ENCODE measurements around the gene ADARB1.

ADARB1 gene

DNA sequence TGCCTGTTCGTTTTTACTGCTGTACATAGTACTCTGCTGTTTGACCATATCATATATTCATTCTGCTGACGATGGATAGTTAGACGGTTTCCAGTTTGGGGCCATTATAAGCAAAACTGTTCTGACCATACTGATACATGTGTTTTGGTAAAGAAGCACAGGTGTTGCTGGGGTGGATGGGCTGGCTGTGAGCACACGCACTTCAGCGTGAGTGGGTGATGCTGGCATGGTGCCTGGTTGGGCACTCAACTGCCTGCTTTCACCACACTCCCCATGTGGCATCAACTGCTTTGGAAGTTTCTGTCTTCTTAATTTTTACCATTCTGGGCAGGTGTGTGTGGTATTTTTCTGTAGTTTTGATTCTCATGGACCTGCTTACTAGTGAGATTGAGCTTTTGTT is 37.3 kb downstream of the ADARB1 start:
- Histone ChIP-seq H3K36me3 (ENCODE audit: control insufficient read depth, insufficient read depth, low read length) (no peaks in the 10 kb centered on the region), H3K4me2 (ENCODE audit: low read length) (no peak overlapping the region), H2AFZ (no peak overlapping the region), H3K9me3 (ENCODE audit: control insufficient read depth, low read length) (no peaks in the 10 kb centered on the region), H3K4me3 (ENCODE audit: low read depth, low read length) (no peak overlapping the region), H3K79me2 (no peaks in the 10 kb centered on the region), H3K27me3 (ENCODE audit: control insufficient read depth, insufficient read depth, low read length) (no peaks in the 10 kb centered on the region), H3K27ac (no peak overlapping the region), H3K9ac (no peak overlapping the region), H3K4me1 (no peaks in the 10 kb centered on the region)
- TF ChIP-seq, protein P1, sequence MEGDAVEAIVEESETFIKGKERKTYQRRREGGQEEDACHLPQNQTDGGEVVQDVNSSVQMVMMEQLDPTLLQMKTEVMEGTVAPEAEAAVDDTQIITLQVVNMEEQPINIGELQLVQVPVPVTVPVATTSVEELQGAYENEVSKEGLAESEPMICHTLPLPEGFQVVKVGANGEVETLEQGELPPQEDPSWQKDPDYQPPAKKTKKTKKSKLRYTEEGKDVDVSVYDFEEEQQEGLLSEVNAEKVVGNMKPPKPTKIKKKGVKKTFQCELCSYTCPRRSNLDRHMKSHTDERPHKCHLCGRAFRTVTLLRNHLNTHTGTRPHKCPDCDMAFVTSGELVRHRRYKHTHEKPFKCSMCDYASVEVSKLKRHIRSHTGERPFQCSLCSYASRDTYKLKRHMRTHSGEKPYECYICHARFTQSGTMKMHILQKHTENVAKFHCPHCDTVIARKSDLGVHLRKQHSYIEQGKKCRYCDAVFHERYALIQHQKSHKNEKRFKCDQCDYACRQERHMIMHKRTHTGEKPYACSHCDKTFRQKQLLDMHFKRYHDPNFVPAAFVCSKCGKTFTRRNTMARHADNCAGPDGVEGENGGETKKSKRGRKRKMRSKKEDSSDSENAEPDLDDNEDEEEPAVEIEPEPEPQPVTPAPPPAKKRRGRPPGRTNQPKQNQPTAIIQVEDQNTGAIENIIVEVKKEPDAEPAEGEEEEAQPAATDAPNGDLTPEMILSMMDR (IDR thresholded peaks at IDR 0.05): no peak

DNA sequence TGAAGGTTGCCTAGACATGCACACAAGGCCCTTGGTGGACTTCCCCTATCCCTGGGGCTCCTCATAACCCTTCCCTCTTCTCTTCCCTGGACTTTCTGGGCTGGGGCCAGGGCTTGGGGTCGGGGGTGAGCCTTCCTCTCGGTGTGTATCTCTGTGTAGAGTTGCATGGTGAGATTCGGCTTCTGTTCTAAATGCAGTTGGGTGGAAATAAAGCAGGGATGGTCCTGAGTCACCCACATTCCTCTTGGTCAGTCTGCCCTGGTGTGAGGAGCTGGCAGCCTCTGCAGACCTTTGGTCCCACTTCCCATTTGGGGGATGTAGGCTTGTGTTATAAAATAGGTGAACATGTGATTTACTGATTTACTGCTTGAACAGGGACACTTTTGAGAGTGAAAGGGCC is 38.0 kb downstream of the ADARB1 start:
- H3K9me3 ChIP-seq (ENCODE audit: control insufficient read depth, low read length): no peaks in the 10 kb centered on the region
- H3K36me3 ChIP-seq (ENCODE audit: control insufficient read depth, insufficient read depth, low read length): no peaks in the 10 kb centered on the region
- no peak overlapping the region for H3K4me2 ChIP-seq (ENCODE audit: low read length)
- H3K9ac ChIP-seq: no peak overlapping the region
- H3K4me1 ChIP-seq: no peaks in the 10 kb centered on the region
- no peak overlapping the region for H3K27ac ChIP-seq
- TF ChIP-seq, protein P1 (IDR thresholded peaks at IDR 0.05): no peak
- H3K79me2 ChIP-seq: no peaks in the 10 kb centered on the region
- H3K27me3 ChIP-seq (ENCODE audit: control insufficient read depth, insufficient read depth, low read length): no peaks in the 10 kb centered on the region
- H3K4me3 ChIP-seq (ENCODE audit: low read depth, low read length): no peak overlapping the region
- H2AFZ ChIP-seq: no peak overlapping the region

DNA sequence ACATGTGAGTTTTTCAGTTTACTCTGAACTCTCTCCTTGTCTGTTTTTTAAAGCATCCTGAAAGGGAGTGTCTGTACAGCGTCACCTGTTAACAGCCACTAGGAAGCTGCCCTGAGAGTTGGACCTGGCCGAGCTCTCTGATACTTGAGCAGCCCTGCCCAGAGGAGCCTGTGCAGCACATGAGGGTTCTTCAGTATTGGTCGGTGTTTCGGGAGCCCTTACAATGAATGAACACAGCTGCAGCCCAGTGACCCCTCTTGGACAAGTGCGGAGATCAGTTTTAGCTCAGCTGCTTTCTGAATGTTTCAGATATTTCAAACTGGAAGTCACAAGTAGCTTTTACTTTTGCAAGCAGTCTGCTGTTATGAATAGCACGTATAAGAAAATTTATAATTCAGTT is 39.2 kb downstream of the ADARB1 start:
- H3K36me3 ChIP-seq (ENCODE audit: control insufficient read depth, insufficient read depth, low read length): no peaks in the 10 kb centered on the region
- H3K27ac ChIP-seq: no peak overlapping the region
- H3K4me3 ChIP-seq (ENCODE audit: low read depth, low read length): no peak overlapping the region
- no peak overlapping the region for H3K4me2 ChIP-seq (ENCODE audit: low read length)
- TF ChIP-seq, protein P1 (IDR thresholded peaks at IDR 0.05): no peak
- H2AFZ ChIP-seq: no peak overlapping the region
- H3K27me3 ChIP-seq (ENCODE audit: control insufficient read depth, insufficient read depth, low read length): no peaks in the 10 kb centered on the region
- no peak overlapping the region for H3K9ac ChIP-seq
- H3K4me1 ChIP-seq: no peaks in the 10 kb centered on the region
- H3K79me2 ChIP-seq: no peaks in the 10 kb centered on the region
- H3K9me3 ChIP-seq (ENCODE audit: control insufficient read depth, low read length): no peaks in the 10 kb centered on the region

DNA sequence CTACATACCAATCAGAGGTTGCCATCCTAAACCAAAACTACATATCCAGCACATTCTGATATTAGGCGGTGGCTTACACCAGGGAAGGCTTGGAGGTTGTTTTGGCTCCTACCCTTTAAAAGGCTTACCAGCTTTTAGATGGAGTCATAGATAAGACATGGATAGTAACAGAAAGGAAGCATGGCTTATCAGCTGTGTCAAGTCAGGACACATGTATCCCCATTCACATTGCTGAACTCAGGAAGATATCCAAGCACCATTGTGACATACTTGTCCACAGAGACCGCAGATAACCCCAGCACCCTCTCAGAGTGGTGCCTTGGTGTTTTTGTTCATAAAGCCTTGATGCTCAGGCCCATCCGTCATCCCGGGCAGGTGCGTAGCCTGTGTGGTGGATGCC is 39.7 kb downstream of the ADARB1 start:
- H3K36me3 ChIP-seq (ENCODE audit: control insufficient read depth, insufficient read depth, low read length): no peaks in the 10 kb centered on the region
- TF ChIP-seq, protein P1 (IDR thresholded peaks at IDR 0.05): no peak
- H3K27me3 ChIP-seq (ENCODE audit: control insufficient read depth, insufficient read depth, low read length): no peaks in the 10 kb centered on the region
- H3K9me3 ChIP-seq (ENCODE audit: control insufficient read depth, low read length): no peaks in the 10 kb centered on the region
- no peak overlapping the region for H2AFZ ChIP-seq
- no peak overlapping the region for H3K4me2 ChIP-seq (ENCODE audit: low read length)
- no peaks in the 10 kb centered on the region for H3K79me2 ChIP-seq
- no peak overlapping the region for H3K27ac ChIP-seq
- H3K4me1 ChIP-seq: no peaks in the 10 kb centered on the region
- no peak overlapping the region for H3K9ac ChIP-seq
- no peak overlapping the region for H3K4me3 ChIP-seq (ENCODE audit: low read depth, low read length)

DNA sequence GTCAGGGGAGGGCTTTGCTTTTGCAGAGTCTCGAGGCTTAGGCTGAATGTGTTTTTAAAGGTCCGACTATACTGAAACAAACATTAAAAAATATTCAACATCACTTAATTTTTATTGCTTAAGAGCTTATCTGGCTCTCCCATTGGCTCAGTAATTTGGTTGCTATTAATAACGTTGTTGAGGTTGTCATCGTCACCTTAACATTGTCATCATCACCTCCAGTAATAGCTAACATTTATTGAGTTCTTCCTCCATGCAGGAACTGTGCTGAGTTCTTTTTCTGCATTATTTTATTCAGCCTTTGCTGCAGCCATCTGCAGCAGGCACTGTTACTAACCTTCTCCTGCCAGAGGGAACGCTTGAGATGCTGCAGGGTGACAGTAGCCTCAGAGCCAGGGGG is 40.1 kb downstream of the ADARB1 start:
- Histone ChIP-seq H3K4me3 (ENCODE audit: low read depth, low read length) (no peak overlapping the region), H3K27ac (no peak overlapping the region), H2AFZ (no peak overlapping the region), H3K36me3 (ENCODE audit: control insufficient read depth, insufficient read depth, low read length) (no peaks in the 10 kb centered on the region), H3K4me1 (no peaks in the 10 kb centered on the region), H3K79me2 (no peaks in the 10 kb centered on the region), H3K9me3 (ENCODE audit: control insufficient read depth, low read length) (no peaks in the 10 kb centered on the region), H3K27me3 (ENCODE audit: control insufficient read depth, insufficient read depth, low read length) (no peaks in the 10 kb centered on the region), H3K9ac (no peak overlapping the region), H3K4me2 (ENCODE audit: low read length) (no peak overlapping the region)
- TF ChIP-seq, protein P1 (IDR thresholded peaks at IDR 0.05): no peak
